ENCODE measurements around the gene NKAPL. TPM values are rescaled to one million over a fixed set of nuclear protein-coding genes. Genes with fewer than 3 reads are reported as not detected.
A peak's percentile ranks its signal among the peaks of the same experiment; 100 is the strongest.

NKAPL gene
- total RNA-seq (ENCODE audit: low replicate concordance), result 0.55 TPM in 1 of 2 replicates, not detected in the other
- long read RNA-seq, partial matches to known transcripts, result 0 of 1 reads
- long read RNA-seq, other reads (novel, unspliced or antisense), result 0 of 1 reads

GRCh38 chr6:28258877-28259777, at the start of gene NKAPL:
TSS of gene NKAPL (plus strand) at chr6:28259297. CDS start at chr6:28259372, 75 bp downstream.
- no peaks in the 10 kb centered on the region for H3K9me3 Mint-ChIP-seq
- TF ChIP-seq, protein P1, sequence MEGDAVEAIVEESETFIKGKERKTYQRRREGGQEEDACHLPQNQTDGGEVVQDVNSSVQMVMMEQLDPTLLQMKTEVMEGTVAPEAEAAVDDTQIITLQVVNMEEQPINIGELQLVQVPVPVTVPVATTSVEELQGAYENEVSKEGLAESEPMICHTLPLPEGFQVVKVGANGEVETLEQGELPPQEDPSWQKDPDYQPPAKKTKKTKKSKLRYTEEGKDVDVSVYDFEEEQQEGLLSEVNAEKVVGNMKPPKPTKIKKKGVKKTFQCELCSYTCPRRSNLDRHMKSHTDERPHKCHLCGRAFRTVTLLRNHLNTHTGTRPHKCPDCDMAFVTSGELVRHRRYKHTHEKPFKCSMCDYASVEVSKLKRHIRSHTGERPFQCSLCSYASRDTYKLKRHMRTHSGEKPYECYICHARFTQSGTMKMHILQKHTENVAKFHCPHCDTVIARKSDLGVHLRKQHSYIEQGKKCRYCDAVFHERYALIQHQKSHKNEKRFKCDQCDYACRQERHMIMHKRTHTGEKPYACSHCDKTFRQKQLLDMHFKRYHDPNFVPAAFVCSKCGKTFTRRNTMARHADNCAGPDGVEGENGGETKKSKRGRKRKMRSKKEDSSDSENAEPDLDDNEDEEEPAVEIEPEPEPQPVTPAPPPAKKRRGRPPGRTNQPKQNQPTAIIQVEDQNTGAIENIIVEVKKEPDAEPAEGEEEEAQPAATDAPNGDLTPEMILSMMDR (conservative IDR thresholded peaks at IDR 0.05), result no peak
- no peak within 1 kb of the TSS for H3K27ac Mint-ChIP-seq
- no peaks in the 10 kb centered on the region for H3K36me3 Mint-ChIP-seq
- H3K4me1 Mint-ChIP-seq (ENCODE audit: unreplicated experiment), result no peaks in the 10 kb centered on the region
- peaks cover 37% of the 10 kb centered on the region for H3K27me3 Mint-ChIP-seq
- H3K4me3 Mint-ChIP-seq, result no peak within 1 kb of the TSS
- DNase-seq (ENCODE audit: extremely low spot score, unreplicated experiment), result no peak

- H3K36me3 Mint-ChIP-seq, result no peaks in the 10 kb centered on the region
- H3K4me1 Mint-ChIP-seq (ENCODE audit: unreplicated experiment), result peaks cover 20% of the 10 kb centered on the region
- DNase-seq (ENCODE audit: extremely low spot score, unreplicated experiment), result no peak
- H3K4me3 Mint-ChIP-seq, result no peak overlapping the region
- peaks cover 4% of the 10 kb centered on the region for H3K9me3 Mint-ChIP-seq
- no peak overlapping the region for H3K27ac Mint-ChIP-seq
- TF ChIP-seq, protein P1 (conservative IDR thresholded peaks at IDR 0.05), result no peak
- peaks cover 96% of the 10 kb centered on the region for H3K27me3 Mint-ChIP-seq
These were observed 49.2 kb upstream of the NKAPL start for GRCh38 chr6:28209753-28210535.

DNA sequence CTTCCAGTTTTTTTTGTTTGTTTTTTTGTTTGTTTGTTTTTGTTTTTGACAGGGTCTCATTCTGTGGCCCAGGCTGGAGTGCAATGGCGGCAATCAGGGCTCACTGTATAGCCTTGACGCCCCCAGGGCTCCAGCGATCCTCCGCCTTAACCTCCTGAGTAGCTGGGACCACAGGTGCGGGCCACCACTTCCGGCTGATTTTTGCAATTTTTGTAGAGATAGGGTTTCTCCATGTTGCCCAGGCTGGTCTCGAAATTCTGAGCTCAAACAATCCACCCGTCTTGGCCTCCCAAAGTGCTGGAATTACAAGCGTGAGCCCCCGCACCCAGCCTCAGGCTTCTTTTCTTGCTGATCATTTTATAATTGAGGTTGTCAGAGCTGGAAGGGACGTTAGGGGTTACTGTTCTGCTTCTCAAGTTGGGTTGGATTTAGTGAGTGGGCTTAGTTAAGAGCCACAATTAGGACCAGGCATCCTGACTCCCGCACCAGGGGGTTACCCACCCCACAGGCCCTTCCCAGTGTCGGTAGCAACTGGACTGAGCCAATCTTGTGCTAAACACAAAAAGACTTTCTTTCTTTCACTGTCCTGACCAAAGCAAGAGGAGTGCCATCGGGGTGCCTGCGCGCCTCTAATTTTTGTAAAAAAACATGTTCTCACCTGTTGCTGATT, 47.1 kb upstream of the NKAPL start:
- Mint-ChIP-seq H3K36me3 (no peaks in the 10 kb centered on the region), H3K27me3 (peaks cover 96% of the 10 kb centered on the region), H3K4me1 (ENCODE audit: unreplicated experiment) (peaks cover 20% of the 10 kb centered on the region), H3K27ac (peak overlapping the region; percentile 81), H3K9me3 (peaks cover 4% of the 10 kb centered on the region), H3K4me3 (peak overlapping the region; percentile 87)
- no peak for DNase-seq (ENCODE audit: extremely low spot score, unreplicated experiment)
- TF ChIP-seq, protein P1 (conservative IDR thresholded peaks at IDR 0.05), result no peak

DNA sequence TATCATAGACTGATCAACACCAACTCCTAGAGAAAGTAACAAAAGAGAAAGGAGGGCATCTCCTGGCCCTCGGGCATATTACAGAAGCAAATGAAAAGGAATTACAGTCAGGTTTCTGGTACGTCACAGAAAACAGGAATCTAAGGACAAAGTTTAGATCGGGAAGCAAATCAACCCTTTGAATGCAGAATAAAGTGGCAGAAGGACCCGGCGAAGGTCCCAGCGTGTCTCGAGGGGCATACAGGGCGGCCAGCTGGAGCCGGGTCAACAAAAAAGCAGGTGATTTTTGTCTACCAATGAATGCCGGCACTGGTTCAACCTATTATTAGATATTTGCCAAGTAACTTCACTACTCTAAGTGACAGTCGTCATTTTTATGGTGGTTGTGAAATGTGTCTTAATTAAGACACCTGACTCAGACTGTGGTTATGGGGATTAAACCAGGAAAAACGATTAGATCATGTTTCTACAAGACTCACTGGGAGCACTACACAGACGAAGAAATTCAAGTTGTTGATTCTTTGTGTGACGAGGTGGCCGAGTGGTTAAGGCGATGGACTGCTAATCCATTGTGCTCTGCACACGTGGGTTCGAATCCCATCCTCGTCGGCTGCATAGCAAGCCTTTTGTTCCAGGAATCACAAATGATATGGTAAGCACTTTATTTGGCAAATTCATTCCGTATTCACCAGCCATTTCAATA, 46.4 kb upstream of the NKAPL start:
- H3K27ac Mint-ChIP-seq, result peak overlapping the region; percentile 81
- peak overlapping the region; percentile 87 for H3K4me3 Mint-ChIP-seq
- H3K36me3 Mint-ChIP-seq, result no peaks in the 10 kb centered on the region
- H3K4me1 Mint-ChIP-seq (ENCODE audit: unreplicated experiment), result peaks cover 13% of the 10 kb centered on the region
- H3K9me3 Mint-ChIP-seq, result no peaks in the 10 kb centered on the region
- peaks cover 96% of the 10 kb centered on the region for H3K27me3 Mint-ChIP-seq
- DNase-seq (ENCODE audit: extremely low spot score, unreplicated experiment), result no peak
- TF ChIP-seq, protein P1 (conservative IDR thresholded peaks at IDR 0.05), result no peak

DNA sequence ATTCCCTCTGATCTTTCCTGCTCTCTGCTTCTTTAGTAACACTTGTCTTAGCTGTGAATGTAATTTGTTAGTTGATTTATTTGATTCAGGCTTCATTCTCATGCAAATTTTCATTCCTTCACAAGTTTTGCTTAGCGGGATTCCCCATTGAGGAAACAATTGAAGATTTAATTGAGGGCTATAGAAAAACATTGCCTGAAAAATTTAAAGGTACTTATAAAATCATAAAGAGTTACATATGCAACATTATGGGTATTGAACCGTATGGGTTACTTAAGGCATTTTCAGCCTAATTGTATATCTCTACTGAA, 45.9 kb upstream of the NKAPL start:
- TF ChIP-seq, protein P1 (conservative IDR thresholded peaks at IDR 0.05), result no peak
- peaks cover 92% of the 10 kb centered on the region for H3K27me3 Mint-ChIP-seq
- H3K4me3 Mint-ChIP-seq, result peak overlapping the region; percentile 87
- no peaks in the 10 kb centered on the region for H3K36me3 Mint-ChIP-seq
- peak overlapping the region; percentile 81 for H3K27ac Mint-ChIP-seq
- peaks cover 9% of the 10 kb centered on the region for H3K4me1 Mint-ChIP-seq (ENCODE audit: unreplicated experiment)
- DNase-seq (ENCODE audit: extremely low spot score, unreplicated experiment), result no peak
- no peaks in the 10 kb centered on the region for H3K9me3 Mint-ChIP-seq
